SK-N-SH (cell line): ENCODE measurements around the gene SGMS2.

ENCODE experiments used
- CTCF ChIP-seq: fragments of 200-600 bp; sonication (generic); IDR thresholded peaks from 2 replicates; pipeline ENCODE4 v1.6.1; 2017; ENCODE audit warnings: antibody characterized with exemption, mild to moderate bottlenecking, moderate library complexity
- MEF2A ChIP-seq: IDR thresholded peaks from 2 replicates; pipeline ENCODE4 v1.4.0; 2012; ENCODE audit warnings: low read depth, borderline replicate concordance

DNA sequence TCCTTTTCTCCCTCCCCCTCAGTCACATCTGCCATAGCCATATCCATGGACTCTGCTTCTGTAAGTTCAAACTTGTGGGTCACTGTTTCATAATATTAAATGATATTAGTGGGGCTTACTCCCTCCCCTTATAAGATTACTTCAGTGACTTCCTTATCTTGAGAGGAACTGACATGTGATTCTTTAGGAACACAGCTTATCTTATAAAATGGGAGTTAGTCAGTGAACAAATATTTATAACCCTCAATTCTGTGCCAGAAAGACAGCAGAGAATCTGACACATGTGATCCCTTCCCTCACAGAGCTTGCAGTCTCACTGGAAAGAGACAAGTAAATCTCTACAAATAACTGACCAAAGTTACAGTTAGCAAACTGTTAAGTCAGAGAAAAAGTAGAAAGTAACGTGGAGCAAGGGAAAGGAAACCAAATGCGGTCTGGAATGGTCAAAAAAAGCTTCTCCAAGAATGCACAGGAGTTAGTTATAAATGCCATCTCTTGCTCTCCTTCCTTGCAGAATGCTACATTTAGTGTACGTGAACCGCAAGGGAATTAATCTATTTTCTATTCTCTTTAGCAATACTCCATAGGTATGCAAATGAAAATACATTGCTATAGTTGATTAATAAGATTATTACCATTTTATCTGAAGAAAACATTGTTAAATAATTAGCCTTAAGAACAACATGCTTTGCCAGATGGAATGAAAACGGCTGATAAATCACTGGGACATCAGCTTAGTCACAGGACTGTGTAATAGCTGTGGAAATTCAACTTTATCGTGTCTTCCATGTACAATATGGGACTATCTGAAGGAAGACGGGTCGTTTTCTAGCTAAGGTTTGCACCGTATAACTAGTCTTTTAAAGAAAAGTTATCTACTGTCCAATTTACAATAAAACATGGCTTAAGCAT, 29.0 kb downstream of the SGMS2 start:
- TF ChIP-seq CTCF (no peak), MEF2A (no peak)
